Measurements from ENCODE around the gene SESN3. TPM values are rescaled to one million over a fixed set of nuclear protein-coding genes. Genes with fewer than 3 reads are reported as not detected.

The SESN3 gene
- total RNA-seq, 1 experiment from 2014 or later, result 34.9 TPM

- TF ChIP-seq ZNF281 (CRISPR knock-in tag; IDR thresholded peaks at IDR 0.05) (0 out of 2 replicates have a peak, but pooled peaks have one; percentile 12), SP1 (CRISPR knock-in tag; conservative IDR thresholded peaks at IDR 0.05) (no peak)
Observed at GRCh38 chr11:95149651-95150364, 81.2 kb downstream of the SESN3 start (continued).

DNA sequence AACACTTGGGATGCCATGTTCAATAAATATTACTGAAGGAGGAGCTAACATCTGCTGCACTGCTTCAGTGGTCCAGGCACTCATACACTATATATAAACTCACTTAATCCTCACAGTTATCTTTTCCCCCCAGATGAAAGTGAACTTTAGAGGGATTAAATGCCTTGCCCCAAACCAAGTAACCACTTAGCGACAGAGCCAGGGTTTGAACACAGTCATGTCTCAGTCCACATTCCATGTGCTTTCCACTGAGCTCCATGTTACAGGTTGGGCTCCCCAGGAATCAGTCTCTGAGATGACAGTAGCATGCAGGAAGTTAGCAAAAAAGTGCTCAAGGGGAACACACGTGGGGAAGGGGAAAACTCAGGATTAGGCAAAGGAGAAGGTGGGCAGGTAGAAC, 82.1 kb downstream of the SESN3 start:
- ATAC-seq, result no peak
- H3K9me3 Mint-ChIP-seq, result no peaks in the 10 kb centered on the region
- CTCF ChIA-PET, result interaction anchor here (1.6 to 4.8 kb wide), 3 partner anchors 10 to 80 kb away, joined by 5 to 89 read pairs (median 5); partner anchors contain the start of gene SRSF8
- no peaks in the 10 kb centered on the region for H3K36me3 Mint-ChIP-seq
- POLR2A ChIA-PET, result no interaction called here
- H3K4me3 Mint-ChIP-seq, result 0 out of 2 replicates have a peak overlapping the region, but pooled peaks have one; percentile 81
- DNase-seq (ENCODE audit: low spot score), result no peak
- TF ChIP-seq, protein P1, sequence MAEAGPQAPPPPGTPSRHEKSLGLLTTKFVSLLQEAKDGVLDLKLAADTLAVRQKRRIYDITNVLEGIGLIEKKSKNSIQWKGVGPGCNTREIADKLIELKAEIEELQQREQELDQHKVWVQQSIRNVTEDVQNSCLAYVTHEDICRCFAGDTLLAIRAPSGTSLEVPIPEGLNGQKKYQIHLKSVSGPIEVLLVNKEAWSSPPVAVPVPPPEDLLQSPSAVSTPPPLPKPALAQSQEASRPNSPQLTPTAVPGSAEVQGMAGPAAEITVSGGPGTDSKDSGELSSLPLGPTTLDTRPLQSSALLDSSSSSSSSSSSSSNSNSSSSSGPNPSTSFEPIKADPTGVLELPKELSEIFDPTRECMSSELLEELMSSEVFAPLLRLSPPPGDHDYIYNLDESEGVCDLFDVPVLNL (CRISPR knock-in tag; IDR thresholded peaks at IDR 0.05; ENCODE audit: borderline replicate concordance, low read depth), result no peak
- TF ChIP-seq MXD4 (CRISPR knock-in tag; IDR thresholded peaks at IDR 0.05; ENCODE audit: borderline replicate concordance) (no peak), PREB (CRISPR knock-in tag; IDR thresholded peaks at IDR 0.05; ENCODE audit: borderline replicate concordance) (no peak), USF1 (CRISPR knock-in tag; IDR thresholded peaks at IDR 0.05) (no peak), PRRX2 (CRISPR knock-in tag; IDR thresholded peaks at IDR 0.05) (no peak), ZMAT4 (CRISPR knock-in tag; IDR thresholded peaks at IDR 0.05) (no peak)
- TF ChIP-seq, protein P2, sequence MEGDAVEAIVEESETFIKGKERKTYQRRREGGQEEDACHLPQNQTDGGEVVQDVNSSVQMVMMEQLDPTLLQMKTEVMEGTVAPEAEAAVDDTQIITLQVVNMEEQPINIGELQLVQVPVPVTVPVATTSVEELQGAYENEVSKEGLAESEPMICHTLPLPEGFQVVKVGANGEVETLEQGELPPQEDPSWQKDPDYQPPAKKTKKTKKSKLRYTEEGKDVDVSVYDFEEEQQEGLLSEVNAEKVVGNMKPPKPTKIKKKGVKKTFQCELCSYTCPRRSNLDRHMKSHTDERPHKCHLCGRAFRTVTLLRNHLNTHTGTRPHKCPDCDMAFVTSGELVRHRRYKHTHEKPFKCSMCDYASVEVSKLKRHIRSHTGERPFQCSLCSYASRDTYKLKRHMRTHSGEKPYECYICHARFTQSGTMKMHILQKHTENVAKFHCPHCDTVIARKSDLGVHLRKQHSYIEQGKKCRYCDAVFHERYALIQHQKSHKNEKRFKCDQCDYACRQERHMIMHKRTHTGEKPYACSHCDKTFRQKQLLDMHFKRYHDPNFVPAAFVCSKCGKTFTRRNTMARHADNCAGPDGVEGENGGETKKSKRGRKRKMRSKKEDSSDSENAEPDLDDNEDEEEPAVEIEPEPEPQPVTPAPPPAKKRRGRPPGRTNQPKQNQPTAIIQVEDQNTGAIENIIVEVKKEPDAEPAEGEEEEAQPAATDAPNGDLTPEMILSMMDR (IDR thresholded peaks at IDR 0.05), result no peak
- H3K27ac Mint-ChIP-seq, result no peak overlapping the region
- peaks cover 73% of the 10 kb centered on the region for H3K27me3 Mint-ChIP-seq (ENCODE audit: low read depth)
- H3K4me1 Mint-ChIP-seq, result peaks cover 11% of the 10 kb centered on the region

DNA sequence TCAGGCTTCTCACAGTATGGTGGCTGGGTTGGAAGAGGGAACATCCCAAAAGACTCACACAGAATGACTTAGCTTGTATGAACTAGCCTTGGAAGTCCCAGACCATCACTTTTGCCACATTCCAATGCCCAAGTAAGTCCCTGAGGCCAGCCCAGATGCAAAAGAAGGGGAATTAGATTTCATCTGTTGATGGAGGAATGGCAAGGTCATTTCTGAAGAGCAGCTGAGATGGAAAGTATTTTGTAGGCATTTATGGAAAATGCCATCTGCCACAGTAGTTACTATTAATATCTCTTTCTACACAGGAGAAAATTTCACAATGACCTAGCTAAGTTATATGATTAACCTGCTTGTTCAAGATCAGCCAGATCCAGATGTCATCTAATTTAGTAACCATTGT, 82.6 kb downstream of the SESN3 start:
- H3K4me3 Mint-ChIP-seq, result no peak overlapping the region
- ChIA-PET CTCF (interaction anchor here (1.6 to 4.8 kb wide), 2 partner anchors 55 to 79 kb away, joined by 5 to 89 read pairs; partner anchors contain the start of gene SRSF8), POLR2A (no interaction called here)
- no peak for ATAC-seq
- peaks cover 11% of the 10 kb centered on the region for H3K4me1 Mint-ChIP-seq
- DNase-seq (ENCODE audit: low spot score), result no peak
- H3K27me3 Mint-ChIP-seq (ENCODE audit: low read depth), result peaks cover 78% of the 10 kb centered on the region
- H3K36me3 Mint-ChIP-seq, result no peaks in the 10 kb centered on the region
- H3K9me3 Mint-ChIP-seq, result no peaks in the 10 kb centered on the region
- H3K27ac Mint-ChIP-seq, result no peak overlapping the region
- TF ChIP-seq ZNF219 (CRISPR knock-in tag; IDR thresholded peaks at IDR 0.05; ENCODE audit: borderline replicate concordance), result no peak
- no peak for TF ChIP-seq ZNF232 (CRISPR knock-in tag; IDR thresholded peaks at IDR 0.05)
- no peak for TF ChIP-seq ZNF512 (CRISPR knock-in tag; IDR thresholded peaks at IDR 0.05; ENCODE audit: borderline replicate concordance)
- no peak for TF ChIP-seq HMGXB4 (CRISPR knock-in tag; IDR thresholded peaks at IDR 0.05)
- TF ChIP-seq, protein P1 (CRISPR knock-in tag; IDR thresholded peaks at IDR 0.05; ENCODE audit: borderline replicate concordance, low read depth), result no peak
- no peak for TF ChIP-seq SOX15 (CRISPR knock-in tag; IDR thresholded peaks at IDR 0.05)

Data from WTC11 (cell line).